GM12865 (cell line): ENCODE measurements around the gene ARFGAP1.

Source experiments
- DNase-seq: peaks from one replicate; pipeline ENCODE4 v3.0.0; 2010; ENCODE audit warnings: low read depth
- H3K4me3 ChIP-seq: 2 replicates; pipeline ENCODE4 v1.5.1; 2011; ENCODE audit warnings: mild to moderate bottlenecking, low read depth, low read length, control low read depth
- TF ChIP-seq, protein P1 (sequence below): IDR thresholded peaks from 2 replicates; pipeline ENCODE4 v1.5.1; 2011; ENCODE audit warnings: low read length, control low read depth, low read depth, inconsistent platforms; ENCODE audit not compliant: insufficient read depth; ENCODE audit errors: missing control alignments

ARFGAP1 gene

DNA sequence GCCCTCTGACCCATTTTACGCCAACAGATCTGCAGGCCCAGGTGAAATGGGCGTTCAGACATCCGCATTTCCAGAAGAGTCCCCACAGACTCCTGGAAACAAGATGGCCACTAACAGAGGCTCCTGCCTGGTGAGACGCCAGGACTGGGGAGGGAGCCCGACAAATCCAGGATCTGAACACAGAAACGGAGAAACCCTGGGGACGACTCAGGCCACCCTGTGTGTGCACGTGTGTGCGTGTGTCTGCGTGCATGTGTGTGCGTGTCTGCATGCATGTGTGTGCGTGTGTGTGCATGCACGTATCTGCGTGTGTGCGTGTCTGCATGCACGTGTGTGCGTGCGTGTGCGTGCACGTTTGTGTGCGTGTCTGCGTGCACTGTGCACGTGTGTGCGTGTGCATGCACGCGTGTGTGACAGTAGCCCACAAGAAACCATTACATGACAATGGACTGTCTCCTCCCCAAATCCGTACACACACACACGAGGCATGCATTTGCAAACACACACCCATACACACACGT, 63.7 kb downstream of the ARFGAP1 start:
- no peak for DNase-seq
- no peak overlapping the region for H3K4me3 ChIP-seq
- TF ChIP-seq, protein P1, sequence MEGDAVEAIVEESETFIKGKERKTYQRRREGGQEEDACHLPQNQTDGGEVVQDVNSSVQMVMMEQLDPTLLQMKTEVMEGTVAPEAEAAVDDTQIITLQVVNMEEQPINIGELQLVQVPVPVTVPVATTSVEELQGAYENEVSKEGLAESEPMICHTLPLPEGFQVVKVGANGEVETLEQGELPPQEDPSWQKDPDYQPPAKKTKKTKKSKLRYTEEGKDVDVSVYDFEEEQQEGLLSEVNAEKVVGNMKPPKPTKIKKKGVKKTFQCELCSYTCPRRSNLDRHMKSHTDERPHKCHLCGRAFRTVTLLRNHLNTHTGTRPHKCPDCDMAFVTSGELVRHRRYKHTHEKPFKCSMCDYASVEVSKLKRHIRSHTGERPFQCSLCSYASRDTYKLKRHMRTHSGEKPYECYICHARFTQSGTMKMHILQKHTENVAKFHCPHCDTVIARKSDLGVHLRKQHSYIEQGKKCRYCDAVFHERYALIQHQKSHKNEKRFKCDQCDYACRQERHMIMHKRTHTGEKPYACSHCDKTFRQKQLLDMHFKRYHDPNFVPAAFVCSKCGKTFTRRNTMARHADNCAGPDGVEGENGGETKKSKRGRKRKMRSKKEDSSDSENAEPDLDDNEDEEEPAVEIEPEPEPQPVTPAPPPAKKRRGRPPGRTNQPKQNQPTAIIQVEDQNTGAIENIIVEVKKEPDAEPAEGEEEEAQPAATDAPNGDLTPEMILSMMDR = no peak

- TF ChIP-seq, protein P1 = no peak
- DNase-seq = no peak
- no peak overlapping the region for H3K4me3 ChIP-seq
Measured at GRCh38 chr20:63337786-63338420, 65.3 kb downstream of the ARFGAP1 start.
